Mesothelial cell of epicardium (in vitro differentiated cells): ENCODE measurements around the gene MOGAT2. TPM values are rescaled to one million over a fixed set of nuclear protein-coding genes. Genes with fewer than 3 reads are reported as not detected.

ENCODE experiments used
- DNase-seq, 2 experiments: peaks; one replicate each; pipeline ENCODE4 v3.0.0; 2021; ENCODE audit warnings: low spot score in 2 of 2; ENCODE audit not compliant: unreplicated experiment in 2 of 2
- H3K27ac Mint-ChIP-seq: 2 replicates; pipeline ENCODE4 v1.8.0; 2021; ENCODE audit warnings: mixed read lengths
- H3K27me3 Mint-ChIP-seq: 2 replicates; pipeline ENCODE4 v1.8.0; 2021; ENCODE audit warnings: low read depth, mixed read lengths
- H3K36me3 Mint-ChIP-seq: 2 replicates; pipeline ENCODE4 v1.8.0; 2021; ENCODE audit warnings: mixed read lengths
- H3K4me1 Mint-ChIP-seq: 2 replicates; pipeline ENCODE4 v1.8.0; 2021; ENCODE audit warnings: mixed read lengths
- H3K4me3 Mint-ChIP-seq: 2 replicates; pipeline ENCODE4 v1.8.0; 2021; ENCODE audit warnings: mild to moderate bottlenecking, moderate library complexity, mixed read lengths
- H3K9me3 Mint-ChIP-seq: 2 replicates; pipeline ENCODE4 v1.8.0; 2021; ENCODE audit warnings: mixed read lengths
- total RNA-seq: library from RNA; stranded (reverse); gene quantifications from 3 replicates; pipeline ENCODE4 v1.2.1, GENCODE V29; 2021
- TF ChIP-seq, protein P1 (sequence below): fragments of 200-600 bp; sonication (generic); IDR thresholded peaks from one replicate; pipeline ENCODE4 v1.5.0; 2021; ENCODE audit warnings: antibody characterized with exemption; ENCODE audit not compliant: unreplicated experiment

MOGAT2 gene
- total RNA-seq, 1 donor from 2014 or later: not detected

DNA sequence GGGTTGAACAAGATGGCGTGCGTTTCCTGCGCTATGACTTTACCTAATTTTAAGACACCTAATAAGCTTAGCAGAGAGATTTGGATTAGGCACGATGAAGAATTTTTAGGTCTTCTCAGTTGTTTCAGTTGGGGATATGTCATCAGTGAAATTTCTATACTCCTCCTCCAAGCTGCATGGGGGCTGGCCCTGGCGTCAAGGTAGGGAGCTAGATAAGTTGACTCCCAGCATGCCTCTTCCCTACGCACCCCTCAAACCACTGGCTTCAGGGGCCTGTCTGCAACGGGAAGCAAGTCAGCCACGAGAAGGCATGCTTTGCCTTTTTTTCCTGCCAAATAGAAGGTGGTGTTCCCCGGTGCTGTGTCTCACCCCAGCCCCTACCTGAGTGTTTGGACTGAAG, 64.2 kb downstream of the MOGAT2 start:
- H3K27ac Mint-ChIP-seq: no peak overlapping the region

More for the DNA sequence above, 64.2 kb downstream of the MOGAT2 start:
- no peaks in the 10 kb centered on the region for H3K4me1 Mint-ChIP-seq
- TF ChIP-seq, protein P1, sequence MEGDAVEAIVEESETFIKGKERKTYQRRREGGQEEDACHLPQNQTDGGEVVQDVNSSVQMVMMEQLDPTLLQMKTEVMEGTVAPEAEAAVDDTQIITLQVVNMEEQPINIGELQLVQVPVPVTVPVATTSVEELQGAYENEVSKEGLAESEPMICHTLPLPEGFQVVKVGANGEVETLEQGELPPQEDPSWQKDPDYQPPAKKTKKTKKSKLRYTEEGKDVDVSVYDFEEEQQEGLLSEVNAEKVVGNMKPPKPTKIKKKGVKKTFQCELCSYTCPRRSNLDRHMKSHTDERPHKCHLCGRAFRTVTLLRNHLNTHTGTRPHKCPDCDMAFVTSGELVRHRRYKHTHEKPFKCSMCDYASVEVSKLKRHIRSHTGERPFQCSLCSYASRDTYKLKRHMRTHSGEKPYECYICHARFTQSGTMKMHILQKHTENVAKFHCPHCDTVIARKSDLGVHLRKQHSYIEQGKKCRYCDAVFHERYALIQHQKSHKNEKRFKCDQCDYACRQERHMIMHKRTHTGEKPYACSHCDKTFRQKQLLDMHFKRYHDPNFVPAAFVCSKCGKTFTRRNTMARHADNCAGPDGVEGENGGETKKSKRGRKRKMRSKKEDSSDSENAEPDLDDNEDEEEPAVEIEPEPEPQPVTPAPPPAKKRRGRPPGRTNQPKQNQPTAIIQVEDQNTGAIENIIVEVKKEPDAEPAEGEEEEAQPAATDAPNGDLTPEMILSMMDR: no peak
- no peaks in the 10 kb centered on the region for H3K36me3 Mint-ChIP-seq
- no peak for DNase-seq
- no peaks in the 10 kb centered on the region for H3K9me3 Mint-ChIP-seq
- no peaks in the 10 kb centered on the region for H3K27me3 Mint-ChIP-seq
- no peak overlapping the region for H3K4me3 Mint-ChIP-seq

Other genes with a start within 250 kb of the MOGAT2 start
- gene GDPD5, start 191.9 kb upstream of the MOGAT2 start, total RNA-seq: 8.0 to 8.2 TPM (median 8.1 TPM) in 3 replicates
- 360 to 375 TPM (median 373 TPM) in 3 replicates for gene SERPINH1, start 155.6 kb upstream of the MOGAT2 start, total RNA-seq
- 0.92 to 1.2 TPM (median 1.2 TPM) in 3 replicates for gene MAP6, start 48.8 kb upstream of the MOGAT2 start, total RNA-seq
- 1.3 TPM in 3 replicates for gene DGAT2, start 50.9 kb downstream of the MOGAT2 start, total RNA-seq
- gene UVRAG, start 97.4 kb downstream of the MOGAT2 start, total RNA-seq: 27.3 to 27.6 TPM (median 27.4 TPM) in 3 replicates